ENCODE results near the gene PNKD.

- TF ChIP-seq POLR2A (IDR thresholded peaks at IDR 0.05) (no peak), EP300 (IDR thresholded peaks at IDR 0.05) (no peak), CTCF (IDR thresholded peaks at IDR 0.05) (no peak), POLR2AphosphoS5 (IDR thresholded peaks at IDR 0.05) (no peak)
These were observed 101.6 kb downstream of the PNKD start for GRCh38 chr2:218371983-218372350.

Measured in suprapubic skin (tissue), 4 donors.